Endothelial cell of umbilical vein (primary cell): ENCODE results near the gene SLC39A12. TPM values are rescaled to one million over a fixed set of nuclear protein-coding genes. Genes with fewer than 3 reads are reported as not detected.

Source experiments
- BruUV-seq: library from RNA; stranded (reverse); fragments of 400-500 nt; replicated peaks from 2 replicates; lab custom pipeline; 2021; lab: Mats Ljungman, UMichigan
- CTCF ChIA-PET: fragments of 300-600, 350-600 bp; sonication (Branson Sonifier 250); formaldehyde crosslinking; loops from one replicate; lab custom pipeline; 2021; ENCODE audit warnings: antibody characterized with exemption, inconsistent platforms; lab: Charles Lee
- POLR2A ChIA-PET: fragments of 300-600, 350-600 bp; sonication (Branson Sonifier 250); formaldehyde crosslinking; loops from one replicate; lab custom pipeline; 2021; ENCODE audit warnings: antibody characterized with exemption, inconsistent platforms; lab: Charles Lee
- DNase-seq: peaks from one replicate; pipeline ENCODE4 v3.0.0-alpha.2; 2011; ENCODE audit warnings: low read depth, low spot score
- FAIRE-seq: peaks from 2 replicates; lab custom pipeline; 2011; peaks lifted over from hg19 to GRCh38; lab: Jason Lieb, UNC
- H2AFZ ChIP-seq: 2 replicates; pipeline ENCODE4 v1.6.0; 2012; ENCODE audit warnings: low read depth, low read length, control low read depth, inconsistent platforms
- H3K27ac ChIP-seq: 2 replicates; pipeline ENCODE4 v1.5.1; 2011; ENCODE audit warnings: low read depth, mild to moderate bottlenecking, control low read depth, low read length, moderate library complexity; ENCODE audit not compliant: insufficient read depth
- H3K27me3 ChIP-seq, 2 experiments: 2 replicates each; pipeline versions ENCODE4 v1.6.0 to v1.6.1; 2011; ENCODE audit warnings: low read length in 2 of 2, mixed read lengths in 1 of 2; ENCODE audit not compliant: control insufficient read depth in 2 of 2, insufficient read depth in 2 of 2
- H3K36me3 ChIP-seq, 2 experiments: 2 replicates in 1 of 2; 3 replicates in 1 of 2; pipeline ENCODE4 v1.5.1; 2011; ENCODE audit warnings: low read length in 2 of 2, mild to moderate bottlenecking in 1 of 2, moderate library complexity in 1 of 2; ENCODE audit not compliant: control insufficient read depth in 2 of 2, insufficient read depth in 2 of 2; ENCODE audit errors: extremely low read depth in 1 of 2
- H3K4me1 ChIP-seq: 3 replicates; pipeline ENCODE4 v1.5.1; 2011; ENCODE audit warnings: mild to moderate bottlenecking, low read length; ENCODE audit not compliant: control insufficient read depth, insufficient read depth; ENCODE audit errors: extremely low read depth
- H3K4me2 ChIP-seq: 2 replicates; pipeline ENCODE4 v1.6.1; 2011; ENCODE audit warnings: low read length, control low read depth, mixed read lengths; ENCODE audit not compliant: insufficient read depth
- H3K4me3 ChIP-seq, 3 experiments: fragments of 200-600 bp in 1 of 3; sonication (generic), shearing (Covaris generic) in 1 of 3; replicated peaks in 1 of 3; 2 replicates each; pipeline ENCODE4 v1.5.1; 2011 to 2016; ENCODE audit warnings: control low read depth in 3 of 3, low read length in 3 of 3, mild to moderate bottlenecking in 2 of 3, inconsistent platforms in 1 of 3, low read depth in 1 of 3, moderate library complexity in 1 of 3; ENCODE audit not compliant: insufficient read depth in 1 of 3
- H3K79me2 ChIP-seq: 2 replicates; pipeline ENCODE4 v1.6.0; 2012; ENCODE audit warnings: low read length, inconsistent platforms; ENCODE audit not compliant: control insufficient read depth, insufficient read depth
- H3K9ac ChIP-seq: replicated peaks from 2 replicates; pipeline ENCODE3; 2011; ENCODE audit warnings: low read length, control low read depth; ENCODE audit not compliant: insufficient read depth; ENCODE audit errors: extremely low read depth
- H3K9me1 ChIP-seq: replicated peaks from 3 replicates; pipeline ENCODE4 v1.6.0; 2011; ENCODE audit warnings: mild to moderate bottlenecking, low read length; ENCODE audit not compliant: control insufficient read depth, insufficient read depth; ENCODE audit errors: extremely low read depth
- H3K9me3 ChIP-seq: replicated peaks from 2 replicates; pipeline ENCODE4 v1.5.1; 2012; ENCODE audit warnings: low read length, inconsistent platforms; ENCODE audit not compliant: control insufficient read depth, insufficient read depth
- H4K20me1 ChIP-seq: replicated peaks from 2 replicates; pipeline ENCODE3; 2011; ENCODE audit warnings: mild to moderate bottlenecking, low read length; ENCODE audit not compliant: control insufficient read depth, insufficient read depth; ENCODE audit errors: extremely low read depth
- EZH2 ChIP-seq: IDR thresholded peaks from 2 replicates; pipeline ENCODE4 v1.6.1; 2012; ENCODE audit warnings: borderline replicate concordance, low read depth, mild to moderate bottlenecking, moderate library complexity, low read length, inconsistent platforms; ENCODE audit not compliant: severe bottlenecking
- FOS ChIP-seq: IDR thresholded peaks from 2 replicates; pipeline ENCODE4 v1.6.1; 2011; ENCODE audit warnings: mild to moderate bottlenecking, low read length, moderate library complexity, borderline replicate concordance; ENCODE audit not compliant: insufficient read depth
- GATA2 ChIP-seq: IDR thresholded peaks from 2 replicates; pipeline ENCODE4 v1.7.0; 2011; ENCODE audit warnings: low read depth, mild to moderate bottlenecking, moderate library complexity, mixed read lengths, low read length; ENCODE audit not compliant: insufficient read length, insufficient read depth
- JUN ChIP-seq: IDR thresholded peaks from 2 replicates; pipeline ENCODE4 v1.6.1; 2011; ENCODE audit warnings: borderline replicate concordance, low read depth; ENCODE audit not compliant: insufficient read length, insufficient read depth
- MYC ChIP-seq: IDR thresholded peaks from one replicate; pipeline ENCODE4 v1.6.1; 2011; ENCODE audit warnings: mild to moderate bottlenecking, low read depth, low read length
- POLR2A ChIP-seq: IDR thresholded peaks from 2 replicates; pipeline ENCODE4 v1.6.1; 2012; ENCODE audit warnings: low read depth, mild to moderate bottlenecking, control low read depth, low read length
- POLR2AphosphoS5 ChIP-seq: IDR thresholded peaks from 2 replicates; pipeline ENCODE4 v1.6.1; 2012; ENCODE audit warnings: low read depth, mild to moderate bottlenecking, control low read depth, low read length, moderate library complexity; ENCODE audit not compliant: insufficient read depth
- dilution Hi-C: fragments of 300-500 bp; cut with MboI; formaldehyde crosslinking; loops from one replicate; pipeline ENCODE4 v1.15.0; 2019; ENCODE audit warnings: low sequenced_read_pairs; ENCODE audit not compliant: extremely low pct_ligation_motif_present
- intact Hi-C: fragments of 100-400 bp; cut with micrococcal nuclease; formaldehyde crosslinking; loops from one replicate; pipeline ENCODE4 v1.10.0; 2022
- polyA plus RNA-seq, 4 experiments: library from polyadenylated mRNA; depleted of rRNA in 3 of 4; stranded (reverse) in 3 of 4; unstranded in 1 of 4; fragments of >200 nt; gene quantifications; 2 replicates each; pipeline versions ENCODE4 v1.2.1 to v1.2.3, GENCODE V29; 2011 to 2012; ENCODE audit warnings: missing spikeins in 1 of 4
- total RNA-seq: library from RNA; stranded (reverse); gene quantifications from 2 replicates; pipeline ENCODE4 v1.2.3, GENCODE V29; 2021
- TF ChIP-seq, protein P1 (sequence below): IDR thresholded peaks from 2 replicates; pipeline ENCODE4 v1.6.1; 2011; ENCODE audit not compliant: insufficient read depth, insufficient read length
- TF ChIP-seq, protein P2 (sequence below), 2 donors: IDR thresholded peaks; 1 replicate in 1 of 2; 2 replicates in 1 of 2; pipeline ENCODE4 v1.5.1; 2011; ENCODE audit warnings: low read length in 2 of 2, mild to moderate bottlenecking in 2 of 2, moderate library complexity in 2 of 2, control low read depth in 1 of 2, inconsistent platforms in 1 of 2, low read depth in 1 of 2; ENCODE audit not compliant: insufficient read depth in 1 of 2; ENCODE audit errors: extremely low read depth in 1 of 2

The SLC39A12 gene
- total and polyA plus RNA-seq, 2 donors (not counting 3 experiments of a cell fraction or from before 2014, with no cell fraction given), result not detected

DNA sequence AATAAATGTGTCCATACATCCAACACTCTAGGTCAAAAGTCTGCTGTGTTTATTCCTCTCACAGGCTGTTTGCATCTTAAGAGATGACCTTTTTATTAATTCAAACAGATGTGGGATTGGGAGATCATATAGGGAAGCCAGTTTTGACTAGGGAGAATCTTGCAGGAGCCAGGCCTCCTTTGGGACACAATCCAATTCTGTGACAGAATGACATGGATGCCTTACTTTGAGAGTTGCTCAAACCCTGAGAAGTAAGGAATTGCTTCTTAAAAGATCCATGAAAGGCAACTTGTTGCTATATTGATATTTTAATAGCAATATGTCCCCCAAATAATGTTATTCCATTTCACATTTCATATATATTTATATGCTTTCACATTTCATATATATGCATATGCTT, 135.0 kb downstream of the SLC39A12 start:
- no peak overlapping the region for H3K9ac ChIP-seq
- dilution Hi-C loops (no loop called here), intact Hi-C loops (no loop called here)
- FAIRE-seq (no peak), DNase-seq (no peak)
- no peaks in the 10 kb centered on the region for H3K27me3 ChIP-seq
- H3K9me3 ChIP-seq, result no peaks in the 10 kb centered on the region
- H4K20me1 ChIP-seq, result no peaks in the 10 kb centered on the region
- no peaks in the 10 kb centered on the region for H3K36me3 ChIP-seq
- no TSS peak for BruUV-seq
- H3K4me3 ChIP-seq, result no peak overlapping the region
- H3K9me1 ChIP-seq, result no peaks in the 10 kb centered on the region
- H3K27ac ChIP-seq, result no peak overlapping the region
- H3K4me1 ChIP-seq, result no peaks in the 10 kb centered on the region
- POLR2A ChIA-PET, result no interaction called here
- TF ChIP-seq MYC (no peak), POLR2AphosphoS5 (no peak), GATA2 (no peak), EZH2 (no peak), FOS (no peak), JUN (no peak), POLR2A (no peak)
- TF ChIP-seq, protein P1, sequence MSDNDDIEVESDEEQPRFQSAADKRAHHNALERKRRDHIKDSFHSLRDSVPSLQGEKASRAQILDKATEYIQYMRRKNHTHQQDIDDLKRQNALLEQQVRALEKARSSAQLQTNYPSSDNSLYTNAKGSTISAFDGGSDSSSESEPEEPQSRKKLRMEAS, result no peak
- TF ChIP-seq, protein P2, sequence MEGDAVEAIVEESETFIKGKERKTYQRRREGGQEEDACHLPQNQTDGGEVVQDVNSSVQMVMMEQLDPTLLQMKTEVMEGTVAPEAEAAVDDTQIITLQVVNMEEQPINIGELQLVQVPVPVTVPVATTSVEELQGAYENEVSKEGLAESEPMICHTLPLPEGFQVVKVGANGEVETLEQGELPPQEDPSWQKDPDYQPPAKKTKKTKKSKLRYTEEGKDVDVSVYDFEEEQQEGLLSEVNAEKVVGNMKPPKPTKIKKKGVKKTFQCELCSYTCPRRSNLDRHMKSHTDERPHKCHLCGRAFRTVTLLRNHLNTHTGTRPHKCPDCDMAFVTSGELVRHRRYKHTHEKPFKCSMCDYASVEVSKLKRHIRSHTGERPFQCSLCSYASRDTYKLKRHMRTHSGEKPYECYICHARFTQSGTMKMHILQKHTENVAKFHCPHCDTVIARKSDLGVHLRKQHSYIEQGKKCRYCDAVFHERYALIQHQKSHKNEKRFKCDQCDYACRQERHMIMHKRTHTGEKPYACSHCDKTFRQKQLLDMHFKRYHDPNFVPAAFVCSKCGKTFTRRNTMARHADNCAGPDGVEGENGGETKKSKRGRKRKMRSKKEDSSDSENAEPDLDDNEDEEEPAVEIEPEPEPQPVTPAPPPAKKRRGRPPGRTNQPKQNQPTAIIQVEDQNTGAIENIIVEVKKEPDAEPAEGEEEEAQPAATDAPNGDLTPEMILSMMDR (IDR thresholded peaks at IDR 0.05; ENCODE audit: extremely low read depth in 1 of 2, insufficient read depth in 1 of 2, low read depth in 1 of 2, low read length in 2 of 2), result no peak
- no peak overlapping the region for H3K4me2 ChIP-seq
- CTCF ChIA-PET, result no interaction called here
- no peak overlapping the region for H2AFZ ChIP-seq
- H3K79me2 ChIP-seq, result no peaks in the 10 kb centered on the region
